ENCODE results near the gene TERT.

TERT gene

DNA sequence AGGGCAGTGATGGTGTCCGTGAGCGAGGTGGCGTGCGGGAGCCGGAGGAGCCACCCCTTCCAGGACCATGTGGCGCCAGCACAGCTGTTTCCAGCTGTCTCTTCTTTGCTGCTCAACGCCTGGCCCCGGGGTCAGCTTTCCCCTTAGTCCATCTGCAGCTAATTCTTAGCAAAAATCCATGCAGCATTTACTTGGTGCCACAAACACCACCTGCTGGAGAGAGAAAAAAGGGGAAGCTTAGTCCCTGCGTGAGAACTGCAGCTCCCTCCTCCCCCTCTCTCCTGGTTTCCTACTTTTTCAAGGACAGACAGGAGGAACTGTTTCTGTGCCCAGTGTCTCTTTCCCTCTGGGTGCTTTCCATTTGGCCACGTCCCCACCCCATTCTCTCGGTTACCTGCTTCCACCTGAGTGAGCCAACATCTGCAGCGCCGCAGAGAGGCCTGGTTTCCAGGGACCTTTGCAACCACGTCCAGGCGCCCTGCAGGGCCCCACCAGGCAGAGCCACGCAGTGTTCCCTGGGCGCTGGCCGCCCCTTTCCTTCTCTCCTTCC, 90.1 kb downstream of the TERT start:
- DNase-seq (ENCODE audit: low spot score), result no peak
- in situ Hi-C loops (cut with MboI; ENCODE audit: low sequenced_read_pairs, unreplicated experiment), result no loop called here
- TF ChIP-seq, protein P1, sequence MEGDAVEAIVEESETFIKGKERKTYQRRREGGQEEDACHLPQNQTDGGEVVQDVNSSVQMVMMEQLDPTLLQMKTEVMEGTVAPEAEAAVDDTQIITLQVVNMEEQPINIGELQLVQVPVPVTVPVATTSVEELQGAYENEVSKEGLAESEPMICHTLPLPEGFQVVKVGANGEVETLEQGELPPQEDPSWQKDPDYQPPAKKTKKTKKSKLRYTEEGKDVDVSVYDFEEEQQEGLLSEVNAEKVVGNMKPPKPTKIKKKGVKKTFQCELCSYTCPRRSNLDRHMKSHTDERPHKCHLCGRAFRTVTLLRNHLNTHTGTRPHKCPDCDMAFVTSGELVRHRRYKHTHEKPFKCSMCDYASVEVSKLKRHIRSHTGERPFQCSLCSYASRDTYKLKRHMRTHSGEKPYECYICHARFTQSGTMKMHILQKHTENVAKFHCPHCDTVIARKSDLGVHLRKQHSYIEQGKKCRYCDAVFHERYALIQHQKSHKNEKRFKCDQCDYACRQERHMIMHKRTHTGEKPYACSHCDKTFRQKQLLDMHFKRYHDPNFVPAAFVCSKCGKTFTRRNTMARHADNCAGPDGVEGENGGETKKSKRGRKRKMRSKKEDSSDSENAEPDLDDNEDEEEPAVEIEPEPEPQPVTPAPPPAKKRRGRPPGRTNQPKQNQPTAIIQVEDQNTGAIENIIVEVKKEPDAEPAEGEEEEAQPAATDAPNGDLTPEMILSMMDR (IDR thresholded peaks at IDR 0.05; ENCODE audit: borderline replicate concordance, control extremely low read depth, extremely low read depth, insufficient read depth, missing control alignments), result no peak

DNA sequence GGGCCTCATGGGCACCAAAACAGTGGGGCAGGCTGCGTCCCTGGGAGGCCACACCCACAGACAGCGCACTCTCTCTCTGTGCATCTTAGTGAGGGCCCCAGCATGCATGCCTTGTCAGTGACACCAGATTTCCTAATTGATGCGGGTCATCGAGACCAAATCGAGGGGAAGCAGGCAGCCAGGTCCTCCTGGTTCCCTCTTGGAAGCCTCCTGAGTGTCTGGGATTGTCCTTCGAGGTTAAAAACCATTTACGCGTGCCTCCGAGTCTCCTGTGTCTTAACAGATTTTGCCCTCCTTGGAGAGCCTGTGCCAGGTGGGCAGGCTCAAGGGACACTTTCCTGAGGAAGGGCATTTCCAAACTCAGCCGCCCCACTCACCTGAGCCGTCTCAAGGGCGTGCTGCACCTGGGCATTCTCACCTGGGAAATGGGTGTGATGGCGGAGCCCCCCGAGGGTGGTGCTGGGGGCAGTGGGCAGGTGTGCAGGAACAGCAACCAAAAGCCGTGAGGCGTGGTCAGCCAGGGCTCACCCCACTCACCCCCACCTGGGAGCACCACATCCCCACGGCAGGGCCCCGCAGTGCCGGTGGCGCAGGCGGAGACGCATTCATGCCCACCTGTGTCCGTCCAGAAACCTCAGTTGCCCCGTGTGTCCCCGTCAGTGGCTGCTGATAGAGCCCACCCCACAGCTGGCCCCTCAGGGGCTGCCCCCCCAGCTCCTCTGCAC, 90.7 kb downstream of the TERT start:
- no peak for DNase-seq (ENCODE audit: low spot score)
- TF ChIP-seq, protein P1 (IDR thresholded peaks at IDR 0.05; ENCODE audit: borderline replicate concordance, control extremely low read depth, extremely low read depth, insufficient read depth, missing control alignments), result no peak
- in situ Hi-C loops (cut with MboI; ENCODE audit: low sequenced_read_pairs, unreplicated experiment), result no loop called here

DNA sequence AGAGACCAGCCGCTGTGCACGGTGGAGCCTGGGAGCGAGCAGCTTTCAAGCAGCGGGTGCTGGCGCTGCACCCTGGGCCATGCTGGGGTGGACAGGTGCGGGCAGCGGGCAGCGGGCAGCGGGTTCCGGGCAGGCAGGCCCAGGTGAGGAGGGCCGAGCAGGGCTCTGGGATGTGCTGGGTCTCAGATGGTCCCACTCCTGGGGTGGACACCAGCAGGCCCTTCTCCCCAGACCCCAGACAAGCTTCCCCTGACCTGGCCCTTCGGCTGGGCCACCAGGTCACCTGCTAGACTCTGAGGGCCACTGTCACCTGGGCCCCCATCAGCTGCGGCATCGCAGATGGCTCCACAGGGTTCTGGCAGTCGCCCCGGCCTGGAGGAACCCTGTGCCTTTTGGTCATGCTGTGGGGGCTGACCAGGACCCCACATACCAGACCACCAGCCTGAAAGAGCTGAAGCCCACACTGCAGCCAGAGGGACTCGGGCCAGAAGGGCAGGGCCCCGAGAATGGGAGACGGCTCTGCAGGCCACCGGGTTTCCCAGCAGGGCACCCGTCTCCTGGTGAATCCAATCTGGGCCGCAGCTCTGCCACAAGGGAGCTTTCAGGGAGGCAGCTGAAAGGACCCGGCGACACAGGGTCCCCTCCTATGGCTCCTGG, 91.4 kb downstream of the TERT start:
- DNase-seq (ENCODE audit: low spot score), result no peak
- in situ Hi-C loops (cut with MboI; ENCODE audit: low sequenced_read_pairs, unreplicated experiment), result no loop called here
- TF ChIP-seq, protein P1 (IDR thresholded peaks at IDR 0.05; ENCODE audit: borderline replicate concordance, control extremely low read depth, extremely low read depth, insufficient read depth, missing control alignments), result no peak

Measured in GM13976 (cell line).